HG03045 (cell line): ENCODE measurements around the gene NT5M.

Experiments
- ATAC-seq: cut with Tn5 transposase; IDR thresholded peaks from one replicate; pipeline ENCODE4 v1.9.1; 2021; ENCODE audit warnings: mild to moderate bottlenecking, moderate library complexity; ENCODE audit not compliant: unreplicated experiment

The NT5M gene

DNA sequence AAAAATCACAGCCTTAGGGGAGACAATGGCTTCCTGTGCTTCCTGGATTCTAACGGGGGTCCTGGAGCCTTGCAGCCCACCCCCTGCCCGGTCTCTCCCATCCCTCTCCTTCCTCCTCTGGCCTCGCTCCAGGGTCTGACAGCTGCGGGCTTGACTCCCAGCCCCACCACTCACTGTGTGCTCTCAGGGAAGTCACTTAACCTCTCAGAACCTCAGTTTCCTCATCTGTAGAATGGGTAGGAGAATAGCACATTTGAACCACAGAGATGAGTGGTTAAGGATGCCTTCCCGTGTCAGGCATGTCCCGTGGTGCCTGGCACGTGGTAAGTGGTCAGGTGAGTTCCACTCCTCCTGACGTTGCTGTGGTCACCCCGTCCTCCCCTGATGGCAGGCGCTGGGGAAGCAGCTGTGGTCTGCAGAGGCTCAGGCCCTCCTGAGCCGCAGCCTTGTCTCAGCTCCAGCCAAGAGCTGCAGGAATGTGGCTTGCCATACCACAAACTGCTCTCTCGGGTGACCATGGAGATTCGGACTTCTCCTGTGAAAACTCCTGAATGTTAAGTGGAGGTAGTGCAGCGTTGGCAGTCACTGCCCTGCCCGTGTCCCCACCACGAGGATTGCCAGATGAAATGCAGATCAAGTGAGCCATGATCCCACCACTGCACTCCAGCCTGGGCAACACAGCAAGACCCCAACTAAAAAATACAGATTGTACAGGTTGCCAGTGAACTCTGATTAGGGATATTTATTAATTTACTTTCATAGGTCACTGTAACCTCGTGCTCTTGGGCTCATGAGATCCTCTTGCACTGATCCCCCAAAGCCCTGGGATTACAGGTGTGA, 85.7 kb downstream of the NT5M start:
- no peak for ATAC-seq

DNA sequence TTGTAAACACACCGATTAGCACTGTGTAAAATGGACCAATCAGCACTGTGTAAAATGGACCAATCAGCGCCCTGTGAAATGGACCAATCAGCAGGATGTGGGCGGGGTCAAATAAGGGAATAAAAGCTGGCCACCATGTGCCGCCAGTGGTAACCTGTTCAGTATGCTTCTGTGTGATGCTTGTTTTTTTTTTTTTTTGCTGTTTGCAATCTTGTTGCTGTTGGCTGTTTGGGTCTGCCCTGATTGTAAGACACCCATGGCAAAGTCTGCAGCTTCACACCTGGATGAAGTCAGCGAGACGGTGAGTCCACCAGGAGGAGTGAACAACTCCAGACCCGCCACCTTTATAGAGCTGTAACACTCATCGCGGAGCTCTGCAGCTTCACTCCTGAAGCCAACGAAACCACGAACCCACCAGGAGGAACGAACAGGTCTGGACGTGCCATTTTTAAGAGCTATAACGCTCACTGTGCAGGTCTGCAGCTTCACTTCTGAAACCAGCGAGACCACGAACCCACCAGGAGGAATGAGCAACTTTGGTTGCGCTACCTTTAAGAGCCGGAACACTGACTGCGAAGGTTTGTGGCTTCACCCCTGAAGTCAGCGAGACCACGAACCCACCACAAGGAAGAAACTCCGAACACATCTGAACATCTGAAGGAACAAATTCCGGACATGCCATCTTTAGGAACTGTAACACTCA, 88.6 kb downstream of the NT5M start:
- ATAC-seq = no peak

DNA sequence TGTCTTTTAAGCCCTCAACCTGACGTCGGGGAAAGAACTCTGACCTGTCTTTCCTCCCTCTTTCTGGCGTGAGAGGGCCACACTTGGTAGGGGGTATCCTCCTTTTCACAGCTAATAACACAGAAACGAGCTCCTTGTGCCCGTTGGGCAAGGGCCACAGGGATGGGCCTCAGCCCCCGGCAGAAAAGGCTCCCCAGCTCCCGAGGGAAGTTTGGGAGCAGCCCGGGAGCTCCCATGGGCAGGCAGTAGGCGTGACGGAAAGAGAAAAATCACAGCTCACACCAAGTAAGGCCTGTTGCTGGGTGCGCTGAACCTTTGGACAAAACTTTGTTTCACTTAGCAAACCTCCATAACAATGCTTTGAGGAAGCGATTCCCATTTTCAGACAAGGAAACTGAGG, 90.8 kb downstream of the NT5M start:
- ATAC-seq = no peak

DNA sequence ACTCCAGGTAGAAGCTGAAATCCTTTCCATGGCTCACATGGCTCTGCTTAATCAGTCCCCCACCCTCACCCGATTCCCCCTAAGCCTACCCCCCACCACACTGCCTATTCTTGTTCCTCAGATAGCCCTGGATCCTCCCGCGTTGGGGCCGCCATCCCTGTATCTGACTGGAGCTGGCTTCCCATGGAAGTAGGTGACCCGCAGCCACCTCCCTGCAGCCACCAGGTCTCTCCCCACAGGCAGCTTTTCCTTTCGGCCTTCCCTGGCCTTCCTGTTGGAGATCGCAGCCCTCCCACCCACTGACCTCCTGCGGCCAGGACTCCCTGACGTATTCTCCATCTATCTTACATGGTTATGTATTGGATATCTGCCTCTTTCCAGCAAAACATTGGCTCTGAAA, 91.3 kb downstream of the NT5M start:
- no peak for ATAC-seq

DNA sequence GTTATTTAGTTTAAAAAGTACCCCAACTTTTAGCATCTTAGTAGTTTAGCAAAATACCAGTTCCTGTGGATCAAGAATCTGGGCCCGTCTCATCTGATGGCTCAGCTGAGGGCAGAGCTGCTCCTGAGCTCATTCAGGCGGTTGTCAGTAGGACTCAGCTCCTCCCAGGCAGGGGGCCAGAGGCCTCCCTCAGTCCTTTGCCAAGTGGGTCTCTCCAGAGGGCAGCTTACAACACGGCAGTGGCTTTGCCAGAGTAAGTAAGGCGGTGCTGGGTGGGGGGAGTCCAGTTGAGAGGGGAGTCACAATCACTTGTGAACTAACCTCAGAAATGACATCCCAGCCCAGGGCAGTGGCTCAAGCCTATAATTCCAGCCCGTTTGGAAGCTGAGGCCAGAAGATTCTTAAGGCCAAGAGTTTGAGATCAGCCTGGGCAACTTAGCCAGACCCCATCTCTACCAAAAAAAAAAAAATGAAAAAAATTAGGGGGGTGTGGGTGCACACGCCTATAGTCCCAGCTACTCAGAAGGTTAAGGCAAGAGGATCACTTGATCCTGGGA, 92.2 kb downstream of the NT5M start:
- ATAC-seq = no peak

DNA sequence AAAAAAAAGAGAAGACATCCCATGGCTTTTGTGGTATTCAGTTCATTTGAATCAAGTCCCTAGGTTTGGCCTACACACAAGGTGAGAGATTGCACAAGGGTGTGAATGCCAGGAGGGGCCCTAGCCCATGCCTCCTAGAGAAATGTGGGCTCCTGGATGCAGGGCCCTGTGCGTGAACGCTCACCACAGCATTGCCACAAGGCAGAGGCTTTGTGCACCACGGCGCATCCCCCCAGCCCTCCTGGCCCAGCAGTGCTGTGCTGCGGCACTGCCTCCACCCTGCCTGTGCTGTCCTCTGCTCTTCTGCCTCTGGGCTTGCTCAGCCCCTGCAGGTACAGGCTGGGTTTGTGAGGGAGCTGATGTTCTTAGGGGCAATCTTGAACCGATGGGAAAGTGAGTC, 92.7 kb downstream of the NT5M start:
- no peak for ATAC-seq
